Neural progenitor cell (in vitro differentiated cells): ENCODE measurements around the gene PCBD2.

Source experiments
- CTCF ChIP-seq: fragments of 200-600 bp; sonication (generic); IDR thresholded peaks from 2 replicates; pipeline ENCODE4 v1.5.1; 2017; ENCODE audit warnings: antibody characterized with exemption, mild to moderate bottlenecking
- EZH2phosphoT487 ChIP-seq: fragments of 200-600 bp; sonication (generic); IDR thresholded peaks from 2 replicates; pipeline ENCODE4 v1.6.1; 2017; ENCODE audit warnings: antibody characterized with exemption

GRCh38 chr5:134993161-134993560, 88.2 kb downstream of the PCBD2 start:
- no peak for TF ChIP-seq CTCF
- TF ChIP-seq EZH2phosphoT487: no peak
